ENCODE results near the gene CD300A.
"Not testable (repeated sequence)": the region's sequence is repeated elsewhere in the genome, so short reads cannot be mapped to it uniquely, and the experiment has no call there.

The CD300A gene

DNA sequence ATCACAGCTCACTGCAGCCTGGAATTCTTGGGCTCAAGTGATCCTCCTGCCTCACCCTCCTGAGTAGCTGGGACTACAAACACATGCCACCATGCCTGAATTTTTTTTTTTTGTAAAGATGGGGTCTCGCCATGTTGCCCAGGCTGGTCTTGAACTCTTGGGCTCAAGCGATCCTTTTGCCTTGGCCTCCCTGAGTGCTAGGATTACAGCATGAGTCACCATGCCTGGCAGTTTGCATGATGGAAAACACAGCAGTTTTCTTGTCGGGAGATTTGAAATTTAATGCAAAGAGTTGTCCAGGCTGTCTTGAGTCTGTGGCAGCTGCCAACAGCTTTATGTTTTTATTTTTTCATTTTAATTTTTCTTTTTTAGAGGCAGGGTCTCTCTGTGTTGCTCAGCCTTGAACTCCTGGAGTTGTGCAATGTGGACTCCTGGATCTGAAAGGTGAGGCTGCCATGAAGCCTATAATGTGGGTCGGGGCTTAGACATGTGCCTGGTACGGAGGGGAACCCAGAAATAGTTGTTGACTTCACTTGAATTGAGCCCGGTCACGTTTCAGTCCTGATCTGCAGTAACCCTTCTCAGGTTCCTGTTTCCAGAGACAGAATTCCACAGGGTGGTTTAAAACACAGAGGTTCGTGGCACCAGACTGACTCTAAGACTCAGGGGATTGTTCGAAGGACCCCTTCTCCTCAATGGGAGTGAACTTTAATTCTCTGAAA, 18.7 kb downstream of the CD300A start:
- Histone ChIP-seq H2AFZ (ENCODE audit: low read depth, low read length) (no peak overlapping the region), H3K27me3 (ENCODE audit: insufficient read depth, low read length) (peaks cover 12% of the 10 kb centered on the region), H3K4me1 (ENCODE audit: insufficient read depth, low read length) (no peaks in the 10 kb centered on the region), H3K36me3 (ENCODE audit: insufficient read depth, low read length) (no peaks in the 10 kb centered on the region), H3K9me3 (ENCODE audit: low read length) (no peaks in the 10 kb centered on the region), H3K4me3 (ENCODE audit: low read length) (no peak overlapping the region)

DNA sequence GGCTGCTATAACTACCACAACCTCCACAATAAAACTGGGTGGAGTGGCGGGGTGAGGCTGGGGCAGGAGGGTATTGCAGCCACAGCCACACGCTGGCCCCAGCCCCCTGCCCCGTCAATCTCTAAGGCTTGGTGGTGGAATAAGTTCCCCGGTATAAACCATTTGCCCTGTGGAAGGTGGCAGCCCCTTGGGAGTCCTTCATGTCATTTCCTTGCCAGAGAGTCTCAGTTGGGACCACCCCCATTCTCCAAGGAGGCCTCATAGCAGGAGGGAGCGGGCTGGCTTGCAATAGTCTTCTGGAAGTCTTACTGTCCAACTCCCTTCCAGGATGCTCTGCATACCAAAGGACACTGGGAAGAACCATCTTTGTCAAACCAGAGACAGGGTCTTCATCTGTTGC, 19.4 kb downstream of the CD300A start:
- Histone ChIP-seq H3K9me3 (ENCODE audit: low read length) (no peaks in the 10 kb centered on the region), H3K27me3 (ENCODE audit: insufficient read depth, low read length) (peaks cover 12% of the 10 kb centered on the region), H3K4me1 (ENCODE audit: insufficient read depth, low read length) (no peaks in the 10 kb centered on the region), H3K4me3 (ENCODE audit: low read length) (no peak overlapping the region), H3K36me3 (ENCODE audit: insufficient read depth, low read length) (no peaks in the 10 kb centered on the region), H2AFZ (ENCODE audit: low read depth, low read length) (no peak overlapping the region)

DNA sequence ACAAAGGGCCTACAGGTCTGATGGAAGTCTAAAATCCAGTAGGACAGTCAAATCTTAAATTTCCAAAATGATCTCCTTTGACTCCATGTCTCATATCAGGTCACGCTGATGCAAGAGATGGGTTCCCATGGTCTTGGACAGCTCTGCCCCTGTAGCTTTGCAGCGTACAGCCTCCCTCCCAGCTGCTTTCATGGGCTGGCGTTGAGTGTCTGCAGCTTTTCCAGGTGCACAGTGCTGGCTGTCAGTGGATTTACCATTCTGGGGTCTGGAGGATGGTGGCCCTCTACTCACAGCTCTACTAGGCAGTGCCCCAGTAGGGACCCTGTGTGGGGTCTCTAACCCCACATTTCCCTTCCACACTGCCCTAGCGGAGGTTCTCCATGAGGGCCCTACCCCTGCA, 21.8 kb downstream of the CD300A start:
- H3K36me3 ChIP-seq (ENCODE audit: insufficient read depth, low read length); H3K27me3 ChIP-seq (ENCODE audit: insufficient read depth, low read length); H3K4me1 ChIP-seq (ENCODE audit: insufficient read depth, low read length); H3K4me3 ChIP-seq (ENCODE audit: low read length); H2AFZ ChIP-seq (ENCODE audit: low read depth, low read length); H3K9me3 ChIP-seq (ENCODE audit: low read length): not testable (repeated sequence)

DNA sequence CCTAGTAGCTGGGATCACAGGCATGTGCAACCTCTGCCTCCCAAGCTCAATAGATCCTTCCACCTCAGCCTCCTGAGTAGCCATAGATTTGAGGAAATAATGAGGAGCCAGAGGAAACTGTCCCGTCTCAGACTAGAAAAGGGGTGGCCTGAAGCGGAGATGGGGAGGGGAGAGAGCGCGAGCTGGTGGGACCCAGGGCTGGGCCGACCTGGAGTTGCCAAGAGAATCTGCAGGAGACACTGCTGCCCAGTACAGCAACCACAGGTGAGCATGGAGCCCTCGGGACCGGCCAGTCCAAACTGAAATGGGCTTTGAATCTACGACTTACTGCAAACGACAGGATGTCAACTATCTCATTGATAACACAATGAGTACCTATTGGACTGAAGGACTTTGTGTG, 24.3 kb downstream of the CD300A start:
- Histone ChIP-seq H3K27me3 (ENCODE audit: insufficient read depth, low read length) (no peaks in the 10 kb centered on the region), H3K4me1 (ENCODE audit: insufficient read depth, low read length) (no peaks in the 10 kb centered on the region), H3K9me3 (ENCODE audit: low read length) (no peaks in the 10 kb centered on the region), H3K36me3 (ENCODE audit: insufficient read depth, low read length) (no peaks in the 10 kb centered on the region), H2AFZ (ENCODE audit: low read depth, low read length) (no peak overlapping the region), H3K4me3 (ENCODE audit: low read length) (no peak overlapping the region)

DNA sequence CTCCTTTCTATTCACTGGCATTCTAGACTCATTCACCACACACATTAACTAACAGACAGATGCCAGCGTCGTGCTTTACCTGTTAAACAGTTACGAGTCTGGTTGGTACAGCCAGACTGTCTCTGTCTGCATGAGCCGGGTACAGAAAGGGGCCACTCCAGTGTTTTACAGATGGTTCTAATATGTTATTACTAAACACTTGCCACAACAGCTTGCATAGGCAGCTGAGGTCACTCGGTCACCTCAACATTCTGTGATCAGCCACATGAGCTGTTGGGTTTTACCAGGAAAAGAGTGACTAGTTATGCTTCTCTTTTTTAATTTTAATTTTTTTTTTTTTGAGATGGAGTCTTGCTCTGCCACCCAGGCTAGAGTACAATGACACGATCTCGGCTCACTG, 25.2 kb downstream of the CD300A start:
- Histone ChIP-seq H2AFZ (ENCODE audit: low read depth, low read length) (no peak overlapping the region), H3K36me3 (ENCODE audit: insufficient read depth, low read length) (no peaks in the 10 kb centered on the region), H3K4me3 (ENCODE audit: low read length) (no peak overlapping the region), H3K27me3 (ENCODE audit: insufficient read depth, low read length) (no peaks in the 10 kb centered on the region), H3K9me3 (ENCODE audit: low read length) (no peaks in the 10 kb centered on the region), H3K4me1 (ENCODE audit: insufficient read depth, low read length) (no peaks in the 10 kb centered on the region)

DNA sequence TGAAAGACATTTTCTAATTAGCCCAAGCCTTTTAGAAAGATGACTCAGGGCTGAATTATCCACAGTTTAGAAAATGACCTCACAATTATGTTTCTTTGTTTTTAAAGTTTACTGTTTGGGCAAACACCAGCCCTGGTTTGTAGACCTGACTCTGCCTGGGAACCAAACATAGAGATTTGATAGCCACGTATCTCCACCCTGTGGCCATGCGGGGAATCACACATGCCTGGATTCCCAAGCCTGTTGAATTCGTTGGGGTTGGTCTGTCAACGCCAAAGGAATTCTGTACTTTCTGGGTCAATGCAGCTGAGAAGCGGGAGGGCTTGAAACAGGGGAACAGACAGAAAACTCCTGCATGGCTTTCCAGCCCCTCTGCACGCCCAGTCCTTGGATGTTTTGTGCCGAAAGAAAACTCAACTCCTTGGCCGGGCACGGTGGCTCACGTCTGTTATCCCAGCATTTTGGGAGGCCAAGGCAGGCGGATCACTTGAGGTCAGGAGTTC, 26.9 kb downstream of the CD300A start:
- H3K36me3 ChIP-seq (ENCODE audit: insufficient read depth, low read length) = no peaks in the 10 kb centered on the region
- H3K4me1 ChIP-seq (ENCODE audit: insufficient read depth, low read length) = no peaks in the 10 kb centered on the region
- no peaks in the 10 kb centered on the region for H3K9me3 ChIP-seq (ENCODE audit: low read length)
- H2AFZ ChIP-seq (ENCODE audit: low read depth, low read length) = no peak overlapping the region
- H3K27me3 ChIP-seq (ENCODE audit: insufficient read depth, low read length) = no peaks in the 10 kb centered on the region
- no peak overlapping the region for H3K4me3 ChIP-seq (ENCODE audit: low read length)

DNA sequence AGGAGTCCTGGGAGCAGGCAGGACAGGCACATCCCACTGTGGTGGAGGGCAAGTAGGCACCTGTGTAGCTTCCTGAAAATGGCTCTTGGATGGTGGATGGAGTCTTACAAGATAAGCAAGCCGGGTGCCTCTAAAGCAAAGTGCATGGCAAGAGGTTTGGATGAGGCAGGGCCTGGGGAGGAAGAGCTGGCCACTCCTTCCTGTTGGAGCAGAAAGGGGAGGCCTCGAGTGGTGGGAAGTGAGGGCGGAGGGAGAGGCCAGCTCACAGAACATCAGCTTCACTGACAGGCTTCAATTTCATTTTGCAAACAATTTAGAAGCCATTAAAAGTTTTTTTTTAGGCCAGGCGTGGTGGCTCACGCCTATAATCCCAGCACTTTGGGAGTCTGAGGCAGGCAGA, 31.0 kb downstream of the CD300A start:
- no peak overlapping the region for H2AFZ ChIP-seq (ENCODE audit: low read depth, low read length)
- no peaks in the 10 kb centered on the region for H3K9me3 ChIP-seq (ENCODE audit: low read length)
- H3K4me1 ChIP-seq (ENCODE audit: insufficient read depth, low read length) = no peaks in the 10 kb centered on the region
- no peaks in the 10 kb centered on the region for H3K36me3 ChIP-seq (ENCODE audit: insufficient read depth, low read length)
- H3K4me3 ChIP-seq (ENCODE audit: low read length) = no peak overlapping the region
- no peaks in the 10 kb centered on the region for H3K27me3 ChIP-seq (ENCODE audit: insufficient read depth, low read length)

DNA sequence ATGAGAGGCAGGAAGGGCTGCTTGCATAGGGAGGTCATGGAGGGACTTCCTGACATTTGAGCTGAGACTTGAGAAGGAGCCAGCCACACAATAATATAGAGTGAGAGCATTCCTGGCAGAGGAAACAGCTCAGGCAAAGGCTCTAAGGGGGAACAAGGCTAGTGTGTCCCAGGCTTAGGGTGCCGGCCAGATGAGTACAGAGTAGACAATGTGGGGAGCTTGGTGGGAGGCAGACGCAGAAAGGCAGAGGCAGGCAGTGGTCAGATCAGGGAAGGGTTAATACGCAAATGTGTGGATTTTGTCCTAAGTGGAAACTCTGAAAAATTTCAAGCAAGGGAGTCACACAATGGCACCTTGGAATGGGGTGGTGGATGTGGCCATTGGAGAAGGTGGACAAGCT, 33.6 kb downstream of the CD300A start:
- H3K4me3 ChIP-seq (ENCODE audit: low read length) = no peak overlapping the region
- H3K9me3 ChIP-seq (ENCODE audit: low read length) = no peaks in the 10 kb centered on the region
- H3K4me1 ChIP-seq (ENCODE audit: insufficient read depth, low read length) = no peaks in the 10 kb centered on the region
- H3K36me3 ChIP-seq (ENCODE audit: insufficient read depth, low read length) = no peaks in the 10 kb centered on the region
- peaks cover 4% of the 10 kb centered on the region for H3K27me3 ChIP-seq (ENCODE audit: insufficient read depth, low read length)
- H2AFZ ChIP-seq (ENCODE audit: low read depth, low read length) = no peak overlapping the region

DNA sequence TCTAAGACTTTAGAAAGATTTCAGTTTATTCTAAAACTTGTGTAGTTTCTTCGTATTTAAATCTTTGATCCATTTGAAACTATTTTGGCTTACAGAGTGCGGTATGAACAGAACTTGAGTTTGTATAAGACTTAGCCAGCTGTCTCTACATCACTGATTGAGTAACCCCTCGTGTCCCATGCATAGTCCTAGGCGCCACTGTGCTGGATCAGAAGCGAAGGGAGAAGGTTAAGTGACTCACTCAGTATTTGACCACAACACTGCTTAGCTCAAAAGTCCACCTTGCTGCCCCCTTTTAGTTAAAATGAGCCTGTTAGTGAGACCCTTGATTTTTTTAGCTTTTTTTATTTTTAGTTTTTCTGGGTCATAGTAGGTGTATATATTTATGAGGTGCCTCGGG, 36.4 kb downstream of the CD300A start:
- Histone ChIP-seq H2AFZ (ENCODE audit: low read depth, low read length) (no peak overlapping the region), H3K4me3 (ENCODE audit: low read length) (no peak overlapping the region), H3K9me3 (ENCODE audit: low read length) (no peaks in the 10 kb centered on the region), H3K36me3 (ENCODE audit: insufficient read depth, low read length) (no peaks in the 10 kb centered on the region), H3K27me3 (ENCODE audit: insufficient read depth, low read length) (peaks cover 4% of the 10 kb centered on the region), H3K4me1 (ENCODE audit: insufficient read depth, low read length) (no peaks in the 10 kb centered on the region)

DNA sequence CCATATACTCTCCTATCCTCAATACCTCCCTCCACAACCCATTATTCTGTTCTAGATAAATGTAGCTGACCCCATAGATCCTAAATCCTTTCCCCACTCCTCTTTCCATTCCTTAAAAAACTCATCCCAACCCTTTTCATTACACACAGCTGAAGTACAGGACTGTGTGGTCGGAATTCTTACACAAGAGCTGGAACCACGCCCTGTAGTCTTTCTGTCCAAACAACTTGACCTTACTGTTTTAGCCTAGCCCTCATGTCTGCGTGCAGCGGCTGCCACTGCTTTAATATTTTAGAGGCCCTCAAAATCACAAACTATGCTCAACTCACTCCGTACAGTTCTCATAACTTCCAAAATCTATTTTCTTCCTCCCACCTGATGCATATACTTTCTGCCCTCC, 37.5 kb downstream of the CD300A start:
- H3K27me3 ChIP-seq (ENCODE audit: insufficient read depth, low read length); H3K4me1 ChIP-seq (ENCODE audit: insufficient read depth, low read length); H2AFZ ChIP-seq (ENCODE audit: low read depth, low read length); H3K36me3 ChIP-seq (ENCODE audit: insufficient read depth, low read length); H3K9me3 ChIP-seq (ENCODE audit: low read length); H3K4me3 ChIP-seq (ENCODE audit: low read length): not testable (repeated sequence)

DNA sequence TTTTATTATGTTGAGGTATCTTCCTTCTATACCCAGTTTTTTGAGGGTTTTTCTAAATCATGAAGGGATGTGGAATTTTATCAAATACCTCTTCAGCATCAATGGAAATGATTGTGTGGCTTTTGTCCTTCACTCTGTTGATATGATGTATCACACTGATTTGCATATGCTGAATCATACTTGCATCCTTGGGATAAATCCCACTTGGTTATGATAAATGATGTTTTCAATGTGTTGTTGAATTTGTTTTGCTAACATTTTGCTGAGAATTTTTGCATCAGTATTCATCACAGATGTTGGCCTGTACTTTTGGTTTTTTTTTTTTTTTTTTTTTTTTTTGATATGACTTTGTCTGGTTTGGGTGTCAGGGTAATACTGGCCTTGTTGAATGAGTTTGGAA, 41.7 kb downstream of the CD300A start:
- Histone ChIP-seq H3K4me3 (ENCODE audit: low read length) (no peak overlapping the region), H3K27me3 (ENCODE audit: insufficient read depth, low read length) (peaks cover 4% of the 10 kb centered on the region), H3K36me3 (ENCODE audit: insufficient read depth, low read length) (no peaks in the 10 kb centered on the region), H3K9me3 (ENCODE audit: low read length) (no peaks in the 10 kb centered on the region), H3K4me1 (ENCODE audit: insufficient read depth, low read length) (no peaks in the 10 kb centered on the region), H2AFZ (ENCODE audit: low read depth, low read length) (no peak overlapping the region)

DNA sequence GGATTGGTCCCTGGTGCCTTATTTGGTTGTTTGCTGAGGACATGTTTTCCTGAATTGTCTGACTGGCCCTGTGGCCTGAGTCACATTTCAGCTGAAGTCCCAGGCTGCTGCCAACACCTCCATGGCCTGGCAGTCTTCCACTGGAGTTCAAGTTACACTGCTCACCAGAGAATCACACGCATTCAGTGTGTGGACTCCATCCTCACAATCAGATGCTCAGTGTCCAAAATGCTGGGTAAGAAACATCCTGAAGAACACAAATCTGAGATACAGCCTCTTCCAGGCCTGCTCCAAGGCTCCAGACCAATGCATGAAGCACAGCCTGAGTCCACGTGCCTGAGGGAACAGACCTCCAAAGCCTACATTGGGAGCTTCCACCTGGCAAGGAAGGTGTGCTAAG, 45.6 kb downstream of the CD300A start:
- Histone ChIP-seq H2AFZ (ENCODE audit: low read depth, low read length) (no peak overlapping the region), H3K36me3 (ENCODE audit: insufficient read depth, low read length) (no peaks in the 10 kb centered on the region), H3K27me3 (ENCODE audit: insufficient read depth, low read length) (no peaks in the 10 kb centered on the region), H3K4me3 (ENCODE audit: low read length) (no peak overlapping the region), H3K9me3 (ENCODE audit: low read length) (peaks cover 4% of the 10 kb centered on the region), H3K4me1 (ENCODE audit: insufficient read depth, low read length) (no peaks in the 10 kb centered on the region)

DNA sequence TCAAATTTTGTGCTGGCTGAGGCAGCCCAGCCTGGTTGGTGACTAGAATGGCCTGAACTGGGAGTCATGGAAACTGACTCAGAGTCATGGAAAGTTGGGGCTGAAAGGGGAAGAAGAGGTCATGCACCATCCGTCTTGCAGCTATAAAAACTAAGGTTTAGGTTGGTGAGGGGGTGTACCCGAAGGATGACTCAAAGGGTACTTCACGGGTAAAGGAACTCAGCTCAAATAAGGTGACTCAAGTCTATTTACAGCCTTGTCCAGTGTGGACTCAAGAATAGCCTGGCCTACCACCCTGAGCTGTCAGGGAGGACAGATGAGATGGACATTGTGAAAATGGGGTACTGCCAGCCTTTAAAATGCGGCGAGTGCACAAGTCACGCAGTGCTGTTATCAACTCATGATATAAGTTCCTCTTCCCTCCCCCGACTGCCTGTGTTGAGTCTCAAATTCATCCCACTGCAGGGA, 46.2 kb downstream of the CD300A start:
- no peak overlapping the region for H2AFZ ChIP-seq (ENCODE audit: low read depth, low read length)
- no peaks in the 10 kb centered on the region for H3K36me3 ChIP-seq (ENCODE audit: insufficient read depth, low read length)
- H3K9me3 ChIP-seq (ENCODE audit: low read length) = peaks cover 4% of the 10 kb centered on the region
- H3K4me1 ChIP-seq (ENCODE audit: insufficient read depth, low read length) = no peaks in the 10 kb centered on the region
- no peaks in the 10 kb centered on the region for H3K27me3 ChIP-seq (ENCODE audit: insufficient read depth, low read length)
- H3K4me3 ChIP-seq (ENCODE audit: low read length) = no peak overlapping the region
